ENCODE measurements around the gene PLA2G6. TPM values are rescaled to one million over a fixed set of nuclear protein-coding genes. Genes with fewer than 3 reads are reported as not detected.
A peak's percentile ranks its signal among the peaks of the same experiment; 100 is the strongest.
"Not testable (repeated sequence)": the region's sequence is repeated elsewhere in the genome, so short reads cannot be mapped to it uniquely, and the experiment has no call there.

PLA2G6 gene
- total RNA-seq, 2 experiments from 2014 or later = 52.4 to 53.6 TPM

DNA sequence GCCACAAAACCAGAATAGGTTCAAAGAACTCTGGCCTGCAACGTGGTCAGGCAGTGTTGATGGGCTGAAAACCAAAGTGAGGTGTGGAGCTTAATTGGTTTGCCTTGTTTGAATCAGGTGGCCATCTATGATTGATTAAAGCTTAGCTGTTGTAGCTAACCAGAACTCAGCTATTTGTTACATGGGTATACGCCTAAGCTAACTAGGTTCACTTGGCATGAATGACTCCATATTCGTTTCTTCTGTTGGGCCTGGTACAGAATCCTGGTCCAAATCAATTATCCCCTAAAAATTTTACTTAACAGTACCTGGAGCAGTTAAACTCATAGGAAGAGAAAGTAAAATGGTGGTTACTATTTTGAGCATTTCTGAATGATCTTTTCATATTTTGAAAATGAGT lies 63.4 kb downstream of the PLA2G6 start:
- no peak for ATAC-seq
- no peaks in the 10 kb centered on the region for H3K4me1 Mint-ChIP-seq (ENCODE audit: low read depth)
- ChIA-PET CTCF (no interaction called here), POLR2A (no interaction called here)
- no peaks in the 10 kb centered on the region for H3K9me3 Mint-ChIP-seq
- H3K36me3 Mint-ChIP-seq (ENCODE audit: low read depth) = no peaks in the 10 kb centered on the region
- H3K27me3 Mint-ChIP-seq = no peaks in the 10 kb centered on the region
- no peak for DNase-seq
- no peak for TF ChIP-seq CTCF (IDR thresholded peaks at IDR 0.05)
- H3K27ac Mint-ChIP-seq = no peak overlapping the region
- intact Hi-C loops (cut with micrococcal nuclease) = no loop called here
- H3K4me3 Mint-ChIP-seq = no peak overlapping the region

DNA sequence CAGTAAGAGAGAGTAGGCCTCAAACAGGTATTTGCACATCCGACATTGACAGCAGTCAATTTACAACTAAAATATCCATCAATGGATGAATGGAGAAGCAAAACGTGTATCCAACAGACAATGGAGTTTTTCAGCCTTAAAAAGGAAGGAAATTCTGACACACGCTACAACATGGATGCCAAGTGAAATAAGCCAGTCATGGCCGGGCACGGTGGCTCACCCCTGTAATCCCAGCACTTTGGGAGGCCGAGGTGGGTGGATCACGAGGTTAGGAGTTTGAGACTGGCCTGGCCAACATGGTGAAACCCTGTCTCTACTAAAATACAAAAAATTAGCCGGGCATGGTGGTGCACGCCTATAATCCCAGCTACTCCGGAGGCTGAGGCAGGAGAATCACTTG lies 64.1 kb downstream of the PLA2G6 start:
- intact Hi-C loops (cut with micrococcal nuclease); H3K4me3 Mint-ChIP-seq; H3K27ac Mint-ChIP-seq; CTCF ChIA-PET; H3K27me3 Mint-ChIP-seq; DNase-seq; H3K36me3 Mint-ChIP-seq (ENCODE audit: low read depth); H3K4me1 Mint-ChIP-seq (ENCODE audit: low read depth); H3K9me3 Mint-ChIP-seq; ATAC-seq; POLR2A ChIA-PET: not testable (repeated sequence)

GRCh38 chr22:38115423-38116205 lies 66.0 kb downstream of the PLA2G6 start:
- no peaks in the 10 kb centered on the region for H3K36me3 Mint-ChIP-seq (ENCODE audit: low read depth)
- intact Hi-C loops (cut with micrococcal nuclease) = no loop called here
- ATAC-seq (no peak), DNase-seq (no peak)
- H3K4me3 Mint-ChIP-seq = no peak overlapping the region
- no peaks in the 10 kb centered on the region for H3K4me1 Mint-ChIP-seq (ENCODE audit: low read depth)
- ChIA-PET POLR2A (interaction anchor here (0.7 to 1.6 kb wide), 2 partner anchors 90 to 1814 kb away, joined by 3 to 4 read pairs; no protein-coding TSS in a partner anchor), CTCF (interaction anchor here (0.5 to 3.9 kb wide), 11 partner anchors 9 to 237 kb away, joined by 3 to 24 read pairs (median 5); partner anchors contain the start of gene PICK1)
- no peak for TF ChIP-seq CTCF (IDR thresholded peaks at IDR 0.05)
- H3K27ac Mint-ChIP-seq = no peak overlapping the region
- H3K9me3 Mint-ChIP-seq = no peaks in the 10 kb centered on the region
- no peaks in the 10 kb centered on the region for H3K27me3 Mint-ChIP-seq

DNA sequence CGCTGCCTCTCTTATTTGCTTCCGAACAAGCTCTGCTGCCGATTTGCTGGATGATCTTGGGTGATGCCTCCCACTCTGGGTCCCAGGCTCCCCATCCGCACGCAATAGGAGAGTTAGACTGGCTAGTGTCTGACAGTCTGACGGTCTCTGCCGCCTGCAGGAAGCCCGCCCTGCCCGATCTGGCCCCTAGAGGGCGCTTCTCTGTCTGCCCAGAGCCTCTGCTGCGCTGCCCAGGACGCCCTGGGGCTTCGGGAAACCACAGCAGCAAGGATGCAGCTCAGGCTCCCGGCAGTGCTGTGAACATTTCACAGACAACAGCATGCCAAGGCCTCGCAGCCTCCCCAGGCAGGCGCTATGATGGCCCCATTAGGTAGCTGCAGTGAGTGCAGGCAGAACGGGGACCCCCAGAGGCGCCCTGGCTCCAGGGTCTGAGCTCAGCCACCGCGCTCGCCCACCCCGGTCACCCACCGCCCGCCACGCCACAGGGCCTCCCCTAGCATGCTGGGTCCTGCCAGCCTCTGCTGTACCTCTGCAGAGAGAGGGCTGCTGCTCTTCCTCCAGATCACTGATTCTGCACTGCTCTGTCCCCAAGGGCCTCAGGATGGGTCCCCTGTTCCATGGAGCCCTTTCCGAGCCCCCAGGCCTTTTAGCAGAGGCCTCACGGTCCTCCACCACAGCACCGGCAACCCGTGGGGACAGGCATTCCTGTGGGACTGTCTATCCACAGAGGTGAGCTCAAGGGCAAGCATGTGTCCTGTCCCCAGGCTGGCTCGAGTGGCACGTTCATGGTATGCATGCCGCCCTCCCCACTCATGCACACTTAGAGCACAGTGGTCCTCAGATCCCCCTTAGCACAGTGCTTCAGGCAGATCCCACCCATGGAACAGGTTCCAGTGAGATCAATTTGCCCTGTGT lies 66.9 kb downstream of the PLA2G6 start:
- DNase-seq (peak; percentile 87), ATAC-seq (peak; percentile 93)
- CTCF ChIA-PET = interaction anchor here (0.5 to 3.9 kb wide), 33 partner anchors 9 to 582 kb away, joined by 3 to 24 read pairs (median 4); partner anchors contain the start of genes MAFF and PICK1
- intact Hi-C loops (cut with micrococcal nuclease) = no loop called here
- Mint-ChIP-seq H3K27ac (no peak overlapping the region), H3K9me3 (no peaks in the 10 kb centered on the region), H3K27me3 (no peaks in the 10 kb centered on the region), H3K4me3 (no peak overlapping the region), H3K36me3 (ENCODE audit: low read depth) (peaks cover under 1% of the 10 kb centered on the region), H3K4me1 (ENCODE audit: low read depth) (peaks cover 1% of the 10 kb centered on the region)
- POLR2A ChIA-PET = interaction anchor here (0.7 to 1.6 kb wide), 4 partner anchors 16 to 108 kb away, joined by 3 to 4 read pairs (median 4); no protein-coding TSS in a partner anchor
- TF ChIP-seq CTCF (IDR thresholded peaks at IDR 0.05) = peak; percentile 95

GRCh38 chr22:38112381-38112780 lies 69.2 kb downstream of the PLA2G6 start:
- H3K27ac Mint-ChIP-seq = no peak overlapping the region
- DNase-seq (no peak), ATAC-seq (no peak)
- H3K4me1 Mint-ChIP-seq (ENCODE audit: low read depth) = peaks cover 2% of the 10 kb centered on the region
- no peaks in the 10 kb centered on the region for H3K9me3 Mint-ChIP-seq
- H3K27me3 Mint-ChIP-seq = no peaks in the 10 kb centered on the region
- ChIA-PET CTCF (interaction anchor here (1.1 to 3.9 kb wide), 3 partner anchors 13 to 117 kb away, joined by 3 to 23 read pairs (median 23); no protein-coding TSS in a partner anchor), POLR2A (interaction anchor here (0.7 kb wide), 1 partner anchor 140 kb away, joined by 5 read pairs; no protein-coding TSS in a partner anchor)
- intact Hi-C loops (cut with micrococcal nuclease) = no loop called here
- H3K4me3 Mint-ChIP-seq = no peak overlapping the region
- TF ChIP-seq CTCF (IDR thresholded peaks at IDR 0.05) = no peak
- peaks cover 2% of the 10 kb centered on the region for H3K36me3 Mint-ChIP-seq (ENCODE audit: low read depth)

Data from activated CD8-positive, alpha-beta T cell treated with anti-CD3 and anti-CD28 coated beads for 36 hours (primary cell).